GM13977 (cell line): ENCODE results near the gene DDX21.

ENCODE experiments used
- DNase-seq: peaks from one replicate; pipeline ENCODE4 v3.0.0; 2012; ENCODE audit warnings: low spot score
- CTCF ChIP-seq: IDR thresholded peaks from 2 replicates; pipeline ENCODE4 v1.5.1; 2012; ENCODE audit warnings: mild to moderate bottlenecking, control low read depth; ENCODE audit not compliant: insufficient read depth; ENCODE audit errors: extremely low read depth, missing control alignments
- in situ Hi-C: fragments of 300-500 bp; cut with MboI; formaldehyde crosslinking; loops from one replicate; pipeline ENCODE4 v1.12.0; 2022; ENCODE audit warnings: low sequenced_read_pairs, low pct_unique_long_range_greater_than_20kb, mixed read lengths, inconsistent platforms; ENCODE audit not compliant: unreplicated experiment

Gene DDX21

GRCh38 chr10:69022611-69023010 is 66.6 kb downstream of the DDX21 start:
- no peak for TF ChIP-seq CTCF
- in situ Hi-C loops: loop anchor here (25.0 kb wide), 1 partner anchor 190 kb away; the partner anchor contains the start of gene HKDC1
- no peak for DNase-seq

DNA sequence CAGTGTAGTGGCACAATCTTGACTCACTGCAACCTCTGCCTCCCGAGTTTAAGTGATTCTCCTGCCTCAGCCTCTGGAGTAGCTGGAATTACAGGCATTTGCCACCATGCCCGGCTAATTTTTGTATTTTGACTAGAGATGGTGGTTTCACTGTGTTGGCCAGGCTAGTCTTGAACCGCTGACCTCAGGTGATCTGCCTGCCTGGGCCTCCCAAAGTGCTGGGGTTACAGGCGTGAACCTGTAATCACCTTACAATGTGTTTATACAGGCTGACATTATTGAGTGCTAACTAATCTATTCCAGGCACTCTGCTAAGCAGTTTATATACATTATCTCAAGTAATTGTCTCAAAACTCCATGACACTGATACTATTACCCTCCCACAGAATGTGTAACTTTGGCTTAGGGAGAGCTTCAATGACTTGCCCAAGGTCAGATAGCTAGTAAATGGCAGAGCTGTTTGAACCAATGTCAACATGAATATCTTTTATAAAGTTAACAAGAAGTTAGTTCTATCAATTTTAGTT is 69.5 kb downstream of the DDX21 start:
- in situ Hi-C loops: no loop called here
- no peak for TF ChIP-seq CTCF
- DNase-seq: no peak

- TF ChIP-seq CTCF: no peak
- in situ Hi-C loops: no loop called here
- DNase-seq: no peak
Measured at GRCh38 chr10:69033256-69033655, 77.3 kb downstream of the DDX21 start.
